ENCODE results near the gene VAPA. TPM values are rescaled to one million over a fixed set of nuclear protein-coding genes. Genes with fewer than 3 reads are reported as not detected.

The VAPA gene
- total and polyA plus RNA-seq, 3 donors from 2014 or later, result 177 to 224 (median 180) TPM

DNA sequence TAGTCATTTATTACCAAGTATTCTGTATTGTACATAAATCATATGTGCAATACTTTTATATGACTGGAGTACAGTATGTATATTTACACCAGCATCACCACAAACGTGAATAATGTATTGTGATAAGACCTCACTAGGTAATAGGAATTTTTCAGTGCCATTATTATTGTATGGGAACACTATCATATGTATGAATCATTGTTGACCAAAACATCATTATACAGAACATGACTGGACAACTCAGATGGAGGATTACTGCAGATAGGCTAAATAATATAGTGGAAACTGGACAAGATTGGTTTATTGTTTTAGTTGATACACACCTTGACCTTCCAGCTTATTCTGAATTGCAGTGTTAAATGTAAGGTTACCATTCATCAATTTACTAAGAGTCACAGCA is 33.4 kb downstream of the VAPA start:
- no peak overlapping the region for H3K4me3 ChIP-seq
- H3K4me1 ChIP-seq, result no peaks in the 10 kb centered on the region
- H3K36me3 ChIP-seq (ENCODE audit: low read depth, missing control alignments), result no peaks in the 10 kb centered on the region
- intact Hi-C loops (cut with DNase I; ENCODE audit: low total_unique reads), result no loop called here
- no peak for TF ChIP-seq POLR2A (IDR thresholded peaks at IDR 0.05)
- TF ChIP-seq, protein P1, sequence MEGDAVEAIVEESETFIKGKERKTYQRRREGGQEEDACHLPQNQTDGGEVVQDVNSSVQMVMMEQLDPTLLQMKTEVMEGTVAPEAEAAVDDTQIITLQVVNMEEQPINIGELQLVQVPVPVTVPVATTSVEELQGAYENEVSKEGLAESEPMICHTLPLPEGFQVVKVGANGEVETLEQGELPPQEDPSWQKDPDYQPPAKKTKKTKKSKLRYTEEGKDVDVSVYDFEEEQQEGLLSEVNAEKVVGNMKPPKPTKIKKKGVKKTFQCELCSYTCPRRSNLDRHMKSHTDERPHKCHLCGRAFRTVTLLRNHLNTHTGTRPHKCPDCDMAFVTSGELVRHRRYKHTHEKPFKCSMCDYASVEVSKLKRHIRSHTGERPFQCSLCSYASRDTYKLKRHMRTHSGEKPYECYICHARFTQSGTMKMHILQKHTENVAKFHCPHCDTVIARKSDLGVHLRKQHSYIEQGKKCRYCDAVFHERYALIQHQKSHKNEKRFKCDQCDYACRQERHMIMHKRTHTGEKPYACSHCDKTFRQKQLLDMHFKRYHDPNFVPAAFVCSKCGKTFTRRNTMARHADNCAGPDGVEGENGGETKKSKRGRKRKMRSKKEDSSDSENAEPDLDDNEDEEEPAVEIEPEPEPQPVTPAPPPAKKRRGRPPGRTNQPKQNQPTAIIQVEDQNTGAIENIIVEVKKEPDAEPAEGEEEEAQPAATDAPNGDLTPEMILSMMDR (IDR thresholded peaks at IDR 0.05), result no peak
- no peak for DNase-seq
- no peak overlapping the region for H3K27ac ChIP-seq
- 55 to 61% methylated on average over 1 of the region's 1 CpG for WGBS, 2 donors
- no peaks in the 10 kb centered on the region for H3K9me3 ChIP-seq
- no peaks in the 10 kb centered on the region for H3K27me3 ChIP-seq

DNA sequence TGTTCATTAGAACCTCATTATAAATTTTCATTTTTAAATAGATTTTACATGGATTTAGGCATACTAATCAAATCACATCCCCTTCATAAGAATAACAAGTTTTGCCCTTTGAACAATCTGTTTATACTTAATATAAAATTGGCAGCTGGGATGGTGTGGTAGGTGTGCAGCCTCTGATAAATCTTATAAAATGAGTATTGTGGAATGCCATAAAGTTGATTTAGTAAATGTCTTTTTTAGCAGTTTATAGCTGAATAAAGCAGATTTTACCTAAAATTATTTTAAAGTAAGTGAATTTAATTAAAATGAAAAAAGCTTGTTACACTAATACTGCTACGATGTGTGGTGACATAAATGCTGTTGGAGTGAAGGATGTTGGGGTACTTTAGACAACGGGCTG is 35.5 kb downstream of the VAPA start:
- intact Hi-C loops (cut with DNase I; ENCODE audit: low total_unique reads), result no loop called here
- Histone ChIP-seq H3K27me3 (no peaks in the 10 kb centered on the region), H3K27ac (no peak overlapping the region), H3K4me1 (no peaks in the 10 kb centered on the region), H3K9me3 (no peaks in the 10 kb centered on the region), H3K4me3 (no peak overlapping the region), H3K36me3 (ENCODE audit: low read depth, missing control alignments) (no peaks in the 10 kb centered on the region)
- WGBS, 2 donors, result 93 to 97% methylated on average over 2 of the region's 2 CpGs
- TF ChIP-seq, protein P1 (IDR thresholded peaks at IDR 0.05), result no peak
- TF ChIP-seq POLR2A (IDR thresholded peaks at IDR 0.05), result no peak
- no peak for DNase-seq

- no peaks in the 10 kb centered on the region for H3K36me3 ChIP-seq (ENCODE audit: low read depth, missing control alignments)
- intact Hi-C loops (cut with DNase I; ENCODE audit: low total_unique reads), result no loop called here
- 85 to 91% methylated on average over 5 of the region's 5 CpGs for WGBS, 2 donors
- no peaks in the 10 kb centered on the region for H3K4me1 ChIP-seq
- H3K27me3 ChIP-seq, result no peaks in the 10 kb centered on the region
- H3K27ac ChIP-seq, result no peak overlapping the region
- TF ChIP-seq, protein P1 (IDR thresholded peaks at IDR 0.05), result no peak
- no peak for TF ChIP-seq POLR2A (IDR thresholded peaks at IDR 0.05)
- no peak overlapping the region for H3K4me3 ChIP-seq
- no peak for DNase-seq
- no peaks in the 10 kb centered on the region for H3K9me3 ChIP-seq
Observed at GRCh38 chr18:9949861-9950260, 36.0 kb downstream of the VAPA start.

DNA sequence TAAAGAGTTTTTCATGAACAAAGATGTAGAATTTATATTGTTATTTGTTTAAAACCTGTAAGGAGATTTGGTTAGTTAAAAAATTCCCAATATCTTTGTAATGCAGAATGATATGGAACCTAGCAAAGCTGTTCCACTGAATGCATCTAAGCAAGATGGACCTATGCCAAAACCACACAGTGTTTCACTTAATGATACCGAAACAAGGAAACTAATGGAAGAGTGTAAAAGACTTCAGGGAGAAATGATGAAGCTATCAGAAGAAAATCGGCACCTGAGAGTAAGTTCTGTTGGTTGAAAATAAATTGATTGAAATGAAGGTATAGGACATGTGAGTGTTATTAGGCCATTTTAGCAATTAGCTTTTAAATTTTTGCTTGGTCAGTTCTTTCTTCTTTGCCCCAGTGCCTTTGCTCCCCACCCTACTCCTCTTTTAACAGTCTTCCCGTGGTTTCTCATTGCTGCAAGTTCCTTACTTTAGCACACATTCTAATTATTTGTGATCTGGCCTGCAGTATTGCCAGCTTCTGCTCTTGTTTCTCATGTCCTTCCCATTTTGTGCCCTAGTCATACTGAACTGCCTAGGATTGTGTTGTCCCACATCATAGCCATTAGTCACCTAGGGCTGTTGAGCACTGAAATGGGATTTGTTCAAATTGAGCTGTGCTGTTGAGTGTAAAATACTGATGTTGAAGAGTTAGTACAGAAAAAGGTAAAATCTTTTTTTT is 36.6 kb downstream of the VAPA start:
- no peak for DNase-seq
- 62 to 82% methylated on average over 3 of the region's 3 CpGs for WGBS, 2 donors
- no peaks in the 10 kb centered on the region for H3K4me1 ChIP-seq
- no peak overlapping the region for H3K4me3 ChIP-seq
- H3K36me3 ChIP-seq (ENCODE audit: low read depth, missing control alignments), result no peaks in the 10 kb centered on the region
- TF ChIP-seq, protein P1 (IDR thresholded peaks at IDR 0.05), result no peak
- no peak for TF ChIP-seq POLR2A (IDR thresholded peaks at IDR 0.05)
- no peaks in the 10 kb centered on the region for H3K9me3 ChIP-seq
- intact Hi-C loops (cut with DNase I; ENCODE audit: low total_unique reads), result no loop called here
- H3K27ac ChIP-seq, result no peak overlapping the region
- H3K27me3 ChIP-seq, result no peaks in the 10 kb centered on the region
